HG03439 (cell line): ENCODE measurements around the gene KLF3.

Experiments
- ATAC-seq: cut with Tn5 transposase; IDR thresholded peaks from one replicate; pipeline ENCODE4 v1.9.1; 2021; ENCODE audit warnings: mild to moderate bottlenecking, moderate library complexity; ENCODE audit not compliant: unreplicated experiment

The KLF3 gene

DNA sequence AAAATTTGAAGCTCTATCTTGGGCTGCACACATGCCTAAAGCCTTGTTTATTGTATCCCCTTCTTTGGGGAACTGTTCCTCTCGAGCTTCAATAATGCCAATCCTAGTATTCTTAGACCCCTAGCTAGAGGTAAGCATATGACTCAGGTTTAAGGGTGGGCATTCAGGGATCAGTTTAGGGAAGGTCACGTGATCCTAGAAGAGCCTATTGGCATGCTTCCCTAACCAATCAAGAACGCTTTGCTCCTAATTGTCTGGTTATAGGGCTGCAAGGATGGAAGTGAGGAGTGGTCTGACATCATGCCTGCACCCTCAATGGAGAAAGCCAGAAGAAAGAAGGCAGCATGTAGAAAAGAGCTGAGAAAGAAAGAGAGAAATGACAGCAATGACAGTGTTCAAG lies 71.9 kb downstream of the KLF3 start:
- no peak for ATAC-seq

DNA sequence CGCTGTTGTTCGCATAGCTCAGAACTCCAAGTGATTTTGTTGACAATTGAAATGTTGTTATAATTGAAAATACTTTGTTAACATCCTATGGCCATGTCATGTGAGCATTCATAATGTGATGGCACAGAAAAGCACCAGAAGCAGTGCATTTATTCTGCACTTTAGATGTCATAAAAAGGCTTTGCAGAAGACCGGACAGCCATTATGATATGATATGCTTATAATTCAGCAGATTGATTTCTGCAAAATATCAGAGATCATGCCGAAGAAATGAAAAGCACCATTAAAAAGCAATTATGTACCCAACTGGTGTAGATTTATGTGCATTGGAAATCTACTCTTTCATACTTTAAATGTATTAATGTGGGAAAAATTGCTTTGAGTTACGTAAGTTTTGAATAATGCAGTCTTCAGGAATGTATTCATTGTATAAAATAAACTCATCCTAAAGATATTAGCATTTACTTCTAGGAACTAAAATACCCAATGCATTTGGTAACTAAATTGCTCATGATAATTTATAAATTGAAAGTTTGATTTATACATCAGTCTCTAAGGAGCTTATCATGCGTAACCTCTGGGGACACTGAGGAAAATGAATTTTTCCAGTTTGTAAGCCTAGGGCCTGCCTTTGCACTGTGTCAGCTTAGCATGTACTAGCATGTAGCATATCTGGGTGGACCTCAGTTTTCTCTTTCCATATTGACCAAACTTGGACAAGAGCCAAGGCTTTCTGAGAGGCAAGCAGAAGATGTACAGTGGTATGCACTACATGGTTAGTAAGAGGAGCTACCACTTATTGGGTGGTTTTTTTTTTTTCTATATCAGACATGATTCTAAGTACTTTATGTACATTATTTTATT lies 75.2 kb downstream of the KLF3 start:
- no peak for ATAC-seq

DNA sequence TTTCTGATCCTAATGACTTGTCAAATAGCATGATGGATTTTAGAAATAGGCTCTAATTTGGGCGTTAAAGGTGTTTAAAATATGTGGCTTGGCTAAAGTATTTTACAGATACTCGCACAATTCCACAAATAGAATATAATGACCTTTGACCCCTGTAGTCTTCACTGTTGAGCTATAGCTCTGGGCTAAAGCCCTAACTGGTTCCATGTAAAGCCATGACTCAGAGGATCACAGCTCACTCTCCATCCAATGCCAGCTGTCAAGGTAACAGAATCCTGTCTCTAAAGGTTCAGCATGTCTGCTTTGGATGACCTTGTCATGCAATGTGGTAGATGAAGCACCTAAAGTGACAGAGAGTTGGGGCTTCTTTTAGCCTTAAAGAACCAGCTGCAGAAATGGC lies 76.3 kb downstream of the KLF3 start:
- no peak for ATAC-seq

DNA sequence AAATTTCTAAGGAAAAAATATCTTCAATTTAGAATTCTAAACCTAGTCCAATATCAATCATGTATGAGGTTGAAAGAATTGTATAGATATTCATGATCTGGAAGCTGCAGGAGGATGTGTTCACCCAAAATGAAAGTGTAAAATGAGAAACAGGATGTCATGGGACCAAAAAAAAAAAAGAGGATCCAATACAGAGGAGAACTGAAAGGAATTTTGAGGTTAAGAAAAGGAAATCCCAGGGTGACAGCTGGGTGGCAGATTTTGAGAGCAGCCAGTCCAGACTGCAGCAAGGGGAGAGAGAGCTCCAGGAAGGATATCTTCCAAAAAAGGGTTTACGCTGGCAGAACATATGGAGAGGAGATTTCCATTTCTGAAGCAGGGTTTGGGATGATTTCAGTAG lies 79.9 kb downstream of the KLF3 start:
- ATAC-seq = no peak

DNA sequence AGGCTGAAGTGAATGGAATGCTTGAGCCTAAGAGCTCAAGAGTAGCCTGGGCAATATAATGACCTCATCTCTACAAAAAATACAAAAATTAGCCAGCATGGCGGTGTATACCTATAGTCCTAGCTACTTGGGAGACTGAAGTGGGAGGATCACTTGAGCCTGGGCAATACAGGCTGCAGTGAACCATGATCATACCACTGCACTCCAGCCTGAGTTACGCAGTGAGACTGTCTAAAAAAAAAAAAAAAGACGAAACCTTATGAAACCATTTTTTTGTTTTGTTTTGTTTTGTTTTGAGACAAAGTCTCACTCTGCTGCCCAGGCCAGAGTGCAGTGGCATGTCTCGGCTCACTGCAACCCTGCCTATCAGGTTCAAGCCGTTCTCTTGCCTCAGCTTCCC lies 81.9 kb downstream of the KLF3 start:
- ATAC-seq = no peak

DNA sequence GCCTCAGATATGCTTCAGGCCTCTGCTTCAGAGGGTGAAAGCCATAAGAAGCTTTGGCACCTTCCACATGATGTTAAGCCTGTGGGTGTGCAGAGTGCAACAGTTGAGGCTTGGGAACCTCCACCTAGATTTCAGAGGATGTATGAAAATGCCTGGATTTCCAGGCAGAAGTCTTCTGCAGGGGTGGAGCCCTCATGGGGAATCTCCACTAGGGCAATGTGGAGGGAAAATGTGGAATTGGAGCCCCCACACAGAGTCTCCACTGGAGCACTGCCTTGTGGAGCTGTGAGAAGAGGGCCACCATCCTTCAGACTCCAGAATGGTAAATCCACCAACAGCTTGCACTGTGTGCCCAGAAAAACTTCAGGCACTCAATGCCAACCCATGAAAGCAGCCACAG lies 83.6 kb downstream of the KLF3 start:
- no peak for ATAC-seq

DNA sequence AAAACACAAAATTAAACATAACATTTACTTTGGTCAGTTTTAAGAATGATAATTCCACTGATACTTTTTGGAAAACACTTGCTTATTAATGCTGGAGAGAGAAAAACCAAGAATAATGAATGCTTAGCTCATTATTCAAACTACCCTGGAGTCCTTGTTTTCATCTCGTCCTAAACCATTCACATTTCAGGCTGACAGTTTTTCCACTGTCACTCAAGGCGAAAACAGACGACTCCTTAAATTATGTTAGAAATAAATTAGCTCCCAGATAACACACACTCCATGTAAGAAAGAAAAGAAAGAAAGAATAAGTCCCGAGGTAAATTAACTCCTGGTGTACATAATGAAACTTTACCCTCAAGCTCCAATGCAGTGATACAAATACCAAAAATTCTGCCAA lies 85.3 kb downstream of the KLF3 start:
- no peak for ATAC-seq
